Measurements from ENCODE around the gene CMTM5.

Gene CMTM5

DNA sequence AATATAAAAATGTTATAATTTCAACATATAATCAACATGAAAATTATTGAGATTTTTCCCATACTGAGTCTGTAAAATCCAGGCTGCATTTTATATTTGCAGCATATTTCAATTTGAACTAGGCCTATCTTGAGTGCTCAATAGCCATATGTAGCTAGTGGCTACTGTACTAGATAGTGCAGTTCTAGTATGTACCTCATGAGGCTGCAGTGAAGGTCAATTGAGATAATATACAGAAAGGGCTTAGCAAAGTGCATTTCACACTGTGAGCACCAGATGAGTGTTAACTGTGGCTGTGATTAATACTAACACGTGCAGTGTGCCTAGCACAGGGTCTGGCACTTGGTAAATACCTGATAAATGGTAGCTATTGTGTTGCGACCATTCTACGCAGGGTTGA lies 18.8 kb upstream of the CMTM5 start:
- no peak for DNase-seq (ENCODE audit: low read depth, low spot score)

DNA sequence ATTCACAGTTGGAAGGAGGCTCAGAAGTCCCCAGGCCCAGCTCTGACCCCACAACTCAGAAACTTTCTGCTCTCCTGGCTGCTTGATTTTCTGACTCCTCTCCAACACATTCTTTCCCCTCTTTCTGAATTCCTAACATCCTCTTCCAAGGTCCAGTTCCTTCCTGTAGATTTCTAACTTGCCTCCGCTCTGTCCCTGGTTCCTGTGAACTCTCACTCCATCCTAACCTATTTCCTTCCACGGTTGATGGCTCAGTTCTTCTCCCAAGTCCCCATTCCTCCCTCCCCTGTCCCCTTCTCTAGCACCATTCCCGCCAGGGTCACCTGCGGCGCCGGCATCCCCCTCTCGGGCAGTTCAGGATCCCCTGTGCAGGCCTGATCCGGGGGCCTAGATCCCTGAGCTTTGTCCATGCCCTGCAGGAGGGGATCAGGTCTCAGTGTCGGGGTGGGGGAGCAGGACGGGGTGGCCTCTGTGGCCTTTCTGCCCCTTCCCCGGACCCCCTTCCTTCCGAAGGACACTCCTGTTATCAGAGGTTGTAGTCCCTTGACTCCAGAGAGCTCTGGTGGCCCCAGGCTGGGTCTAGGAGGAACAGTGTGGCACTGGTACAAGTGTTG lies 18.2 kb upstream of the CMTM5 start:
- peak; percentile 9 for DNase-seq (ENCODE audit: low read depth, low spot score)

DNA sequence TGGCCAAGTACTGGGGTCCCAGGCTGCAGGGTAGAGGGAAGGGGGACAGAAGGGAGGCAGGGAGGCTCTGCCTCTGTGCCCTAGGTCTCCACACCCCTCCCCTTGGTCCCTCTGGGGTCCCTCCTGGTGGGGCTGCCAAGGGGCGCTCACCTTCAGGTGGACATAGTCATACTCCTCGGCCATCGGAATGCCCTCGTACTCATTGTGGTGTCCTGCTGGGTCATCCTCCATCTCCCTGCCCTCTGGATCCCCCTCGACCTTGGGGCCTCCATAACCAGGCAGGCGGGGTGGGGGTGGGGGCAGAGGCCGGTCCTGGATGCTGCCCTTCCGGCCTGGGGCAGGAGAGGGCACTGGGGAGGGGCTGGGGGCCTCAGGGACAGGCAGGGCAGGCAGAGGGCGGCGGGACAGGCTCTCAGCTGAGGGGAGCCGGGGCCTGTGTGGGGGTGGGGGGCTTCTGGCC lies 17.6 kb upstream of the CMTM5 start:
- DNase-seq (ENCODE audit: low read depth, low spot score): no peak

DNA sequence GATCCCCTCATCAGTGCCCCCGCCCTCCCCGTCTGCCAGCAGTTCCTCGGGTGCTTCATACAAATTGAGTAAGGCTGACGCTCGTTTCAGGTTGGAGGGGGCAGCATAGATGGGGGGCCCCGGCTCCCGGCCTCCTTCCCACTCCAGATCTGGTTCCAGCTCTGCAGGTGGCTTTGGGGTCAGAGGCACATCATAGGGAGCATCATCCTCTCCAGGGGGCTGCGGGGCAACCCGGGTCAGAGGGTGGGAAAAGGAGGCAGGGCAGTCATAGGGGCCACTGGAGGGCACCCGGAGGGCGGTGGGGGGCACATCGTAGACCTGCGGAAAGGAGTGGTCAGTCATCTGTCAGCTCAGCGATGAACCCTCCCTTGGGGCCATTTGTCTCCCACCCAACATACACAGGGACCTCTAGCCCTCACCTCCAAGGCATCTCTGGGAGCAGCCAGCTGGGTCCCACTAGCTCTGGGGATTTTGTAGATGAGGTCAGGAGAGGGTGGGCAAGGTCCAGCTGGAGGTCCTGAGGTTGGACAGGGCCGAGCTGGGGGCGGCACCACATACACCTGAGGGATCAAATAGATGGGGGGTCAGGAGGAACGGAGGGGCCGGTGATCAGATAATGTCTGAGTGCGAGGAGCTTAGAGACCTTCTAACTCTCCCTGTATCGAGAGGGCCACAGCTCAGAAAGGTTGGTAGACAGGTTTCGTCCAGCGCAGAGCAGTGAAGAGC lies 17.0 kb upstream of the CMTM5 start:
- DNase-seq (ENCODE audit: low read depth, low spot score): no peak

DNA sequence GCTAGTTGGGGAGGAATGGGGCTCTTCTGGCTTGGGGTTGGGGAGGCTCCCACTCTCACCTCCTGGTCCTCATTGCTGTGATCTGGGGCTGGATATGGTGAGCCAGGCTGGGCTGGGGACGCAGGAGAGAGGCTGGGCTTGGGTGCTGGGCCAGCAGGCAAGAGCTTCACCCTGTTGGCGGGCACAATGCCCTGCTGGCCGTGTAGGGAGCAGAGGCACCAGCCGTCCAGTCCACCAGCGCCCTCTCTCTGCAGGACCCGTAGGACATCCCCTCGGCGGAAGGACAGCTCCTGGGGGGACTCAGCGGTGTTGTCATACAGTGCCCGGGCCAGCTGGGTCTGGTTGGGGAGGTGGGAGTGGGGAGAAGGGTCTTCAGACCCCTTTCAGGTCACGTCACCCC lies 16.4 kb upstream of the CMTM5 start:
- DNase-seq (ENCODE audit: low read depth, low spot score): no peak

- DNase-seq (ENCODE audit: low read depth, low spot score): peak; percentile 60
Observed at GRCh38 chr14:23361320-23361719, 15.5 kb upstream of the CMTM5 start.

- no peak for DNase-seq (ENCODE audit: low read depth, low spot score)
Observed at GRCh38 chr14:23361763-23362162, 15.1 kb upstream of the CMTM5 start.

- DNase-seq (ENCODE audit: low read depth, low spot score): peak; percentile 48
Observed at GRCh38 chr14:23362200-23362599, 14.6 kb upstream of the CMTM5 start.

- peak; percentile 38 for DNase-seq (ENCODE audit: low read depth, low spot score)
Observed at GRCh38 chr14:23364164-23365035, 12.4 kb upstream of the CMTM5 start.

- peak; percentile 68 for DNase-seq (ENCODE audit: low read depth, low spot score)
Observed at GRCh38 chr14:23365036-23365731, 11.7 kb upstream of the CMTM5 start, which contains the start of gene EFS. EFS (minus strand) TSS chr14:23365172; CDS start chr14:23365025, 147 bp downstream.

DNA sequence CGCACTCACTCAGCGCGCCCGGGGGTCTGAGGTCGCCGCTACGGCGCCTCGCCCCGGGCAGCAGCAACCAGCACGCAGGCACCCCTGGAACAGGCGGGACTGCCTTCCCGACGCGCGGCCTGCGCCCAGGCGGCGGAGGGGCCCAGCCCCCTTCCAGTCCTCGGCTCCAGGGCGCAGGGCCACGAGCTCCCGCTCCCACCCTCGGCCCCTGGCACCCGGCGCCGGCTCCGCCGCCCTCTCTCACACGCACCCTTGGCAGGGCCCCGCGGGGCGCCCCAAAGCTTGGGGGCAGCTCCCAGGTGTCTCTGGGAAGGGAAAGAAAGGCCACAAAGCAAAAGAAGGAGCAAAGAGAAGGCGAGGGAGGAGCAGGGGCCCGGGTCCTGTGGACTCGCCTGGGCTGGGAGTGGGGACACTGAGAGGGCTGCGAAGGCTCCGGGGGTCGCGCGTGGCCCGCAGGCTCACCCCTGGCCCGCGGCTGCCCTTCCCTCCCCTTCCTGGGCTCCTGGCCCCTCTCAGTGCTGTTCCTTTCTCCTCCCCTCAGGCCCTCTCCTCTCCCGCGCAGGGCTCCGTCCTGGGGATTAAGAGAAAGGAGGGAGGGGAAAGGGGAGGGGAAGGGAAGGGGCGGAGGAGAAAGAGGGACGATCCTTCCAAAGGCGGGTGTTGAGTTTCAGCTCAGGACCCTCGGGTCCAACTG lies 11.0 kb upstream of the CMTM5 start:
- DNase-seq (ENCODE audit: low read depth, low spot score): peak; percentile 83

DNA sequence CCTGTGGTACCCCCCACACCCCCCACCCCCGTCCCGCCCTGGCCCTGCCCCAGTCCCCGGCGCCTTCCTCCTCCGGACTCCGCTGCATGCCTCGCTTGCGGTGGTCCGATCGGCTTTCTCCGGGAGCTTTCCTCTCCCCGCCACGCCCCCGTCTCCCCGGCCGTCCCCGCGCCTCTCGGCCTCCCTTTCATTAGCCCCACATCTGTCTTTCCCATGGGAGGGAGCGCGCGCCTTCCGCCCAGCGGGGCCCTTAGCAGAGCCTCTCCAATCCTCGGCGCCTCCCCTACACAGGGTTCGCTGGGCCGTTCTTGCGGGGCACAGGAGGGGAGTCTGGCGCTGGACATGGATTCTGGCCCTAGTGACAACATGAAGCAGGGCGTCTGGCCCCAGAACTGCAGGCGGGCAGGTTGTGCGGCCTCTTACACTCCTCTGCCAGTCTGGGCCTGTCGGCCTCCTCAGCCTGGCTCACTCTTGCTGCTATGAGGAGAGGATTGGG lies 10.4 kb upstream of the CMTM5 start:
- DNase-seq (ENCODE audit: low read depth, low spot score): peak; percentile 74

DNA sequence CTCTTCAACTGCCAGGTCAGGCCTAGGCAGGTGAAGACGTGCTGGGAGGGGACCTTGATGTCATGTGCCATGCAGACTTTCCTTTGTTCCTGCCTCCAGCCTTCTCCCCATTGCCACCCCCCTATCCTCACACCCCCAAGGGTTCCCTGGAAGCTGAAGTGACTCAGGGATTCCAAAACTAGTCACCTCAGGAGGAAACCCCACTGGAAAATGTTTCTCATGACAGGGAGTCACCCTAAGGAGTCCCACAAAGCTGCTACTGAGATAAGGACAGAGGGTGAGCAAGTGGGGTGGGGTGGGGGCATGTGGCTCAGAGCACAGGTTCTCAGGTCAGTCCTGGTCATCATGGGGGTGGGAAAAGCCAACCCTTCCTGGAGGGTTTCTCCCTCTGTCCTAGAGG lies 6.6 kb upstream of the CMTM5 start:
- DNase-seq (ENCODE audit: low read depth, low spot score): no peak

DNA sequence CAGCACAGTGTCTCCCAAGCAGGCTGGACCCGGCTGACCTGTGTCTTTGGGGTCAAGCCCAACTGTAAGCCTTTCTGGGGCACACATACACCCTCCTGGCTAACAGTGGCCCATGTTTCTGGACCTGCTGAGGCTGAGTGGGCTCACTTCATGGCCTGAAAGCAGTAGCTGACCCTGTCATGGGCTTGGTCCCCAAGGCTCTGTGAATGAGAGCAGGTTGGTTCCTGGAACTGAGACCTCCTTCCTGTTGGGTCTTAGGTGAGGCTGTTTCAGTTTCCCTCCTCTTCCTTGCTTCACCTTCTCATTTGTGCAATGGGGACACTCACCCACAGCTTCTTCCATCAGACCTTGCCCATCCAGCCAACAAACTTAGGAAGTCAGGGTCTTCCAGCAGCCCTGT lies 5.0 kb upstream of the CMTM5 start:
- DNase-seq (ENCODE audit: low read depth, low spot score): no peak

- no peak for DNase-seq (ENCODE audit: low read depth, low spot score)
Observed at GRCh38 chr14:23372509-23372908, 4.3 kb upstream of the CMTM5 start, which contains the start of gene IL25. IL25 (plus strand) TSS chr14:23372809.

GRCh38 chr14:23373041-23373440 lies 3.8 kb upstream of the CMTM5 start:
- DNase-seq (ENCODE audit: low read depth, low spot score): no peak

- DNase-seq (ENCODE audit: low read depth, low spot score): no peak
Observed at GRCh38 chr14:23375527-23376251, 1.2 kb upstream of the CMTM5 start.

GRCh38 chr14:23377198-23377550 lies 328 bp downstream of the CMTM5 start:
- DNase-seq (ENCODE audit: low read depth, low spot score): no peak

- DNase-seq (ENCODE audit: low read depth, low spot score): no peak
Observed at GRCh38 chr14:23377573-23378563, 1.0 kb downstream of the CMTM5 start.

Data from astrocyte of the hippocampus (primary cell).